TTC549 (cell line): Measurements from ENCODE around the gene KIF14.
A peak's percentile ranks its signal among the peaks of the same experiment; 100 is the strongest.

Experiments used
- FAIRE-seq: peaks from 2 replicates; lab custom pipeline; 2012; peaks lifted over from hg19 to GRCh38; lab: Jason Lieb, UNC

Gene KIF14, protein sequence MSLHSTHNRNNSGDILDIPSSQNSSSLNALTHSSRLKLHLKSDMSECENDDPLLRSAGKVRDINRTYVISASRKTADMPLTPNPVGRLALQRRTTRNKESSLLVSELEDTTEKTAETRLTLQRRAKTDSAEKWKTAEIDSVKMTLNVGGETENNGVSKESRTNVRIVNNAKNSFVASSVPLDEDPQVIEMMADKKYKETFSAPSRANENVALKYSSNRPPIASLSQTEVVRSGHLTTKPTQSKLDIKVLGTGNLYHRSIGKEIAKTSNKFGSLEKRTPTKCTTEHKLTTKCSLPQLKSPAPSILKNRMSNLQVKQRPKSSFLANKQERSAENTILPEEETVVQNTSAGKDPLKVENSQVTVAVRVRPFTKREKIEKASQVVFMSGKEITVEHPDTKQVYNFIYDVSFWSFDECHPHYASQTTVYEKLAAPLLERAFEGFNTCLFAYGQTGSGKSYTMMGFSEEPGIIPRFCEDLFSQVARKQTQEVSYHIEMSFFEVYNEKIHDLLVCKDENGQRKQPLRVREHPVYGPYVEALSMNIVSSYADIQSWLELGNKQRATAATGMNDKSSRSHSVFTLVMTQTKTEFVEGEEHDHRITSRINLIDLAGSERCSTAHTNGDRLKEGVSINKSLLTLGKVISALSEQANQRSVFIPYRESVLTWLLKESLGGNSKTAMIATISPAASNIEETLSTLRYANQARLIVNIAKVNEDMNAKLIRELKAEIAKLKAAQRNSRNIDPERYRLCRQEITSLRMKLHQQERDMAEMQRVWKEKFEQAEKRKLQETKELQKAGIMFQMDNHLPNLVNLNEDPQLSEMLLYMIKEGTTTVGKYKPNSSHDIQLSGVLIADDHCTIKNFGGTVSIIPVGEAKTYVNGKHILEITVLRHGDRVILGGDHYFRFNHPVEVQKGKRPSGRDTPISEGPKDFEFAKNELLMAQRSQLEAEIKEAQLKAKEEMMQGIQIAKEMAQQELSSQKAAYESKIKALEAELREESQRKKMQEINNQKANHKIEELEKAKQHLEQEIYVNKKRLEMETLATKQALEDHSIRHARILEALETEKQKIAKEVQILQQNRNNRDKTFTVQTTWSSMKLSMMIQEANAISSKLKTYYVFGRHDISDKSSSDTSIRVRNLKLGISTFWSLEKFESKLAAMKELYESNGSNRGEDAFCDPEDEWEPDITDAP (N-terminal part only)

GRCh38 chr1:200620273-200621131 is at the start of gene KIF14:
KIF14 (minus strand) TSS chr1:200620751; CDS start chr1:200618723, 2,028 bp downstream.
- peak; percentile 91 for FAIRE-seq

DNA sequence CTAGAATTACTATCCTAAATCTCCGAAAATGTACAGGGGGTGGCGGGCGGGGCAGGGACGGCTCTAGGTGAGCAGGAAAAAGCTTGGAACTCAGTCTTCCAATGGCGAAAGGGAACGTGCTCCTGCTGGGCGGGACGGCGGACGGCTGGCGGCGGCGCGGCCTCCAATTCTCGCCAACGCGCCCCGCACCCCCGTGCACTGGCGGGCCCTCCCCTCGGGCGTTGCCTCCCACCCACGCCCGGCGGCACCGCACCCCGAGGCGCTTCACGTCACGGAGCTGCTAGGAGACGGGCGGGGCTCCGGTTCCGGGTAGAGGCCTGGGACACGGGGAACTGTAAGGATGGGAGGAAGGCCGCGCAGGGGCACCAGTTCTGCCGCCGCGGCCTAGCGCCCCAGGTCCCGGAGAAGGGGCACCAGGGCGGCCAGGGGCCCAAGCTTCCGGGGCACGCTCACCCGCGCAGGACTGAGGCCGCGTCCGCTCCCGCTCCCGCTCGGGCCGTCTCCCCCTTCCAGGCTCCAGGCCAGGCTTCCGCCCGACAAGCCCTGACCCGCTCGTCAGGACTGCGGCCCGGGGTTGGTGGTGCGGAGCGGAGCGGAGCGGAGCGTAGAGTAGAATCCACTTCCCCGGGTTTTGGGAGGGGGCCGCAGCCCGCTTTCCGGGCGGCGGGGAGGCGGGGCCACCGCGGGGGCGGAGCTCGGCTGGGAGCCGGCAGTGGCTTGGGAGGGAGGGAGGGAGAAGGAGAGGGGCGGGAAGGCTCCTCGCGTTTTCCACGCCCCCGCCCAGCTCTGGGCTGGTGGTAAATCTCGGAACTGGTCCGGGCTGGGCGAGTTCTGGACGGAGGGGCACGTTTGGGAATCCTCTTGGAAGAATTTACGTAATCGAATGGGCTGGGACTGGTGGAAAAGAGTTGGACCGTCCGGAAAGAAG is 49.0 kb upstream of the KIF14 start, which contains the start of gene DDX59:
TSS of gene DDX59 (minus strand) at position 594 of the 928 bp plus-strand sequence. CDS start 3,167 bp downstream, outside the sequence.
- FAIRE-seq: peak; percentile 69

GRCh38 chr1:200668514-200669313 is 48.2 kb upstream of the KIF14 start:
- no peak for FAIRE-seq

DNA sequence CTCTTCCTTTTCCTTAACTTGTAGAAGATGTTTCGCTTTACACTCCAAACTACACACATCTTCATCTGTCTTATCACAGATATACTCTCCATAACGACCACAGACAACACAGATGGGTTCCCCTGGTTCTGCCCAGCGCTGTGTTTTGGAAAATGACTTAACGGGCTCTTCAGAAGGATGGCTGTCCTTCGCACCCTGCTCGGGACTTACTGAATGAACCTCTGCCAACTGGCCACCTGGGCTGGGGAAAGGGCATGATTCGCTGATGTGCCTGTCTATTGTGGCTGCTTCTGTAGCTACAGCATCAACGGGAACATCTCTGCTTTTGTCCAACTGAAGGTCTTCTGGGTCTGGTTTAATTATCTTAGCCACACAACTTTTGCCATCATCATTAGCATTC is 45.8 kb upstream of the KIF14 start:
- no peak for FAIRE-seq

DNA sequence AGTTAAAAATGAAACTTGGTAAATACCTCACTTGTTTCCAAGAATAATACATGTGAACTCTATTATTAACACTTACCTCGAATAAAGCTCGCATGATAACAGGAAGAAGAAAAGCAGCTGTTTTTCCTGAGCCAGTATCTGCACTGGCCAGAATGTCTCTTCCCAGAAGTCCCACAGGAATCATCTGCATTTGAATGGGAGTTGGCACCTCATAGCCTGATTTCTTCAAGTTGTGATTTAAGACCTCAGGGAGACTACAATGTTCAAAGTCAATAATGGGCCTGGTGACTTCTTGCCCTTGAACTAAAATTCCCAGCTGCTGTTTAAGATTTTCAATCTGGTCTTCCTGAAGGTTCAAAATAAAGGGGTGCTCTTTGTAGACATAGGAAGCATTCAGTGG is 45.3 kb upstream of the KIF14 start:
- FAIRE-seq: no peak

- no peak for FAIRE-seq
Measured at GRCh38 chr1:200660719-200661118, 40.2 kb upstream of the KIF14 start.

DNA sequence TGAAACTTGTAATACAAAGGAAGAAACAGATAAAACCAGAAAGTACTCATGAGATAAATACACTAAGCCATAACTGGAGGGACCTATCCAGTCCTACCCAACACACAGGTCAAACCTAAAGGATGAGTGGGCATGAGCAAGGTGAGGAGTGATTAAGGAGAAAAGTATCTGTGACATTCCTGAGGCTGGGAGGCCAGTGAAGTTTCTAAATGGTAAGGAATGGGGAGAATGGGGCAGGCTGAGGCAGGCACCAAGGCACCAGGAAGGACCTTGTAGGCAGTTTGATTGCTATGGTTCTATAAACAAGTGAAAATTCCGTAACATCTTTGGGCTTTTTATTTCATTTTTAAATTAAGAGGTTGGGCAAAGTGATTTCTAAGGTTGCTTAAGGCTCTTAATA is 38.7 kb upstream of the KIF14 start:
- FAIRE-seq: no peak

- FAIRE-seq: no peak
Measured at GRCh38 chr1:200658037-200658818, 37.7 kb upstream of the KIF14 start.

GRCh38 chr1:200654660-200655059 is 34.1 kb upstream of the KIF14 start:
- no peak for FAIRE-seq

DNA sequence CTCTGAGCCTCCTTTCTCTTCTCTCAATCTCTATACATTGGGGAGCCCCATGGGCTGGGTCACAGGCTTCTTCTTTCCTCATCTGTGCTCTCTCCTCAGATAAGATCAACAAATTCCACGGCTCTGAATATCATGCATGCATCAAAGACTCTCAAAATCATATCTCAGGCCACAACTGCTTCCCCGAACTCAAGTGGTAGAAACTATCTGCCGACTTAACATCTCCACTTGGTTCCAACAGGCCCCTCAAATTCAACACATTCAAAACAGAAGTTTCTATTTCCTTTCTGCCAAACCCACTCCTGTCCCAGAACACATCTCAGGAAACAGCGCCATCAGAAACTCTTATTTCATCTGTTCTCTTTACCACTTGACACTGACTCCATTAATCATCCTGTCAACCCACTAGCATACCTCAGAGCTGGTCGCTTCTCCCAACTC is 32.5 kb upstream of the KIF14 start:
- FAIRE-seq: no peak

GRCh38 chr1:200652378-200652777 is 31.8 kb upstream of the KIF14 start:
- FAIRE-seq: no peak

- no peak for FAIRE-seq
Measured at GRCh38 chr1:200646515-200646914, 26.0 kb upstream of the KIF14 start.

- peak; percentile 95 for FAIRE-seq
Measured at GRCh38 chr1:200644021-200644420, 23.5 kb upstream of the KIF14 start.

- no peak for FAIRE-seq
Measured at GRCh38 chr1:200642481-200642880, 21.9 kb upstream of the KIF14 start.

DNA sequence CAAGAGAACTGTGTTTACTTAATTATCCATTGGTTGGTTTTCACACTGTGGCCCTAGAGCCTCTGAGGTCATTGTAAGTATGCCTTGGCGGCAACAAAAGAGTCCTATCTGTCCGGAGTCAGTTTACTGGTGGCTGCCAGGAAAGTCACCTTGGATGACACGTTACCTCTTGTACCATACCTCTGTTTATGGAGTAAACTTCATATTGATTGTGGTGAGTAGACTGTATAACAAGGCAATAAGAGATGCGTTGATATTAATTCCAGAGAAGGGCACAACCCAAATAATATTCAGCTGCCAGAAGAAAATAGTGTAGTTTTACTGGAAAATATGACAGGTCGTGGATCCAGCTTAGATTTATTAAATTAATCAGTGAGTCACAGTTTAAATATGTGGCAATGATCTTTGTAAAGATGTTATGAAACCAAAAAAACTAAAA is 20.4 kb upstream of the KIF14 start:
- no peak for FAIRE-seq

GRCh38 chr1:200640373-200640962 is 19.9 kb upstream of the KIF14 start:
- no peak for FAIRE-seq

DNA sequence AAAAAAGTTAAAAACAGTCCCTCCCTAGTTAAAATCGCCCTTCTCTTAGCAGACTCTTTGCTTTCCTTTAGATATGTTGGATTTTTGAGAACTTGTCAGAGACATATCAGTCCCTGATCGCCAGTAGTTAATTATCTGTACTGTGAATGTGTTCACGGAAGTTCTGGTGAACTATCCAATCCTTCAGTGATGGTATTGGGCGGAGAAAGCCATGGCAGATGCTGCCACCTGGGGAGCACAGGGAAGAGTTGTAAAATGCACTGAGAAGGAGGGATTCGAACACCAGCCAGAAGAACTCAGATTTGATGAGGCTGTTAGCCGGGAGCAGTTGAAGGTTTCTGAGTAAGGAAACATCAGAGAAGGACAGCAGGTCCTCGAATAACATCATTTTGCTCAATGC is 17.5 kb upstream of the KIF14 start:
- no peak for FAIRE-seq

DNA sequence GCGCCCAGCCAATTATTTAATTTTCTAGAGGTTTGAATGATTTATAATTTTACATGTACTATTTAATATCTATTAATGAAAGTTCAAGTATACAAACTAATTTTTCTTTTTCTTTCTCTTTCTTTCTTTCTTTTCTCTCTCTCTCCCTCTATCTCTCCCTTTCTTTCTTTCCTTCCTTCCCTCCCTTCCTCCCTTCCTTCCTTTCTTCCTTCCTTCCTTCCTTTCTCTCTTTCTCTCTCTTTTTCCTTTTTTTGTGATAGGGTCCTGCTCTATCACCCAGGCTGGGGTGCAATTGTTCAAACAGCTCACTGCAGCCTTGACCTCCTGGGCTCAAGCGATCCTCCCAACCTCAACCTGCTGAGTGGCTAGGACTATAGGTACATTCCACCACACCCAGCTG is 16.1 kb upstream of the KIF14 start:
- FAIRE-seq: no peak
